HG02571 (cell line): ENCODE data around the gene TM4SF1.
"Not testable (repeated sequence)": the region's sequence is repeated elsewhere in the genome, so short reads cannot be mapped to it uniquely, and the experiment has no call there.

Source experiments
- ATAC-seq: cut with Tn5 transposase; IDR thresholded peaks from one replicate; pipeline ENCODE4 v1.9.1; 2021; ENCODE audit warnings: mild to moderate bottlenecking, moderate library complexity; ENCODE audit not compliant: unreplicated experiment

Gene TM4SF1

DNA sequence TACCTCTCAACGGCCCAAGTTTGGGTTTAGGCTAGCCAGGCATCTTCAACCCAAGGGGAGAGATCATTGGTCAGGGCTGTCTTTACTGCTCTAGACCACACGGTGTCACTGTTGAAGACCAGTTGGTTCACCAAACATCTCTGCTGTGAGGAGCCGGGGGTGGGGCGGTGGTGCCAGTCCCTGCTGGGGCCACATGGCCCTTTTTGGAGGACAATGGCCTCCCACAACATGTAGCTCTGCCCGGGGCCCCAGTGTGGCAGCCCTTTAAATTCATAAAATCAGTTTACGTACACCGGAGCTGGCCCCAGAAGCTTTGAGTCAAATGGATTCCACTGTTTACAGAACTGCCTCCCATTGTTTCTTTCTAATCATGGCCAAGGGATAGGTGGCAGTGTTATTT is 24.9 kb downstream of the TM4SF1 start:
- peak; percentile 90 for ATAC-seq

GRCh38 chr3:149343951-149344350 is 33.5 kb downstream of the TM4SF1 start:
- no peak for ATAC-seq

DNA sequence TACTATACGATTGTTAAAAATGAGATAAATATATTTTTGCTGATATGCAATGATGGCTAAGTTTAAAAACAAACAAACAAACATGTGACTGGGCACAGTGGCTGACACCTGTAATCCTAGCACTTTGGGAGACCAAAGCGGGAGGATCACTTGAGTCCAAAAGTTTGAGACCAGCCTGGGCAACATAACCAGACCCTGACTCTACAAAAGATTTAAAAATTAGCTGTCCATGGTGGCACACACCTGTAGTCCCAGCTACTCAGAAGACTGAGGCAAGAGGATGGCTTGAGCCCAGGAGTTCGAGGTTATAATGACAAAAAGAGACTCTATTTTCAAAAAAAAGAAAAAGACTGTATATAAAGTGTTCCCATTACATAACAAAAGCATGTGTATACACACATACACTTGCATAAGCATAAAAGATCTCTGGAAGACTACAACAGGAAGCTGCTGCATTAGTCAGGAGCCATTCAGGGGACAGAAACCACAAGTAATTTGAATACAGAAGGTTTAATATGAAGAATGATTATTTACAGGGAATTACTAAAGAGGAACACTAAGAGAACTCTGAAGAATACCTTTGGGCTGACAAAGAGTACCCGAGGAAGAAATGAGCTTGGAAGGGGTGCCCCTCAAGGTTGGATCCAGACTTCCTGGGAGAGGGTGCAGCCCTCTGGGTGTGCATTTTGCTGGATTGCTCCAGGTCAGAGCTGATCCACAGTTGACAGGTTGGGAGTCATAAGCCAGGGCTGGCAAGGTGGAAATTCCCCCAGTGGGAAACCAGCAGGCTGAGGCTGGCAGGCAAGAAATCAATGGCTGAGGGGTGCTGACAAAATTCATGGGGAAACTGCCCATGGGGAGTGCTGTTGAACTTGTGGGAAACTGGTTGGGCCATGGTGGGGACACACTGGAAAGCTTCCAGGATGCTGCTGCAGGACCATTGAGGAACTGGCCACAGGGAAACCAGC is 34.8 kb downstream of the TM4SF1 start:
- no peak for ATAC-seq

- no peak for ATAC-seq
Measured at GRCh38 chr3:149340310-149340933, 37.0 kb downstream of the TM4SF1 start.

- ATAC-seq: no peak
Measured at GRCh38 chr3:149339931-149340309, 37.5 kb downstream of the TM4SF1 start.

- ATAC-seq: not testable (repeated sequence)
Measured at GRCh38 chr3:149337486-149337885, 40.0 kb downstream of the TM4SF1 start.

- ATAC-seq: no peak
Measured at GRCh38 chr3:149336925-149337324, 40.5 kb downstream of the TM4SF1 start.

- ATAC-seq: no peak
Measured at GRCh38 chr3:149333176-149333859, 44.1 kb downstream of the TM4SF1 start, which contains the start of gene TM4SF18. Gene TM4SF18, minus strand, starts transcription at chr3:149333636. Its CDS starts 254 bp downstream, at chr3:149333382.

DNA sequence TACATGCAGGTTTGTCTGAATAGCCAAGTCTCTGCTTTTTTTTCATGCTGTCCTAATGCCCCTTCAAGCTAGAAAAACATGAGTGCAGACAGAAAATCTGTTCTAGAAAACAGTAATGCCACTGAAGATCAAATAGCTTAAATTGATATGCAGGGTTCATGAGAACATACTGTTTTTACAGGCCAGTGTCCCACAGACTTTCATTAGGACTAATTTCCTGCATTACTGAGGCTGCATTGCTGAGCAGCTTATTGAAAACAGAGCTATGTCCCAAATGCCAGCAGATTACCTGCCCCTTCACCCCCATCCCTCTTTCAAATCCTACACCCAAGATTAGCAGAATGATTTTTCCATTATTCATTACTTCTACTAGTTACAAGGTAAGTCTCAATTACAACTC is 44.7 kb downstream of the TM4SF1 start:
- no peak for ATAC-seq

- ATAC-seq: no peak
Measured at GRCh38 chr3:149332227-149332765, 45.2 kb downstream of the TM4SF1 start.

GRCh38 chr3:149331396-149331795 is 46.1 kb downstream of the TM4SF1 start:
- no peak for ATAC-seq

GRCh38 chr3:149330609-149331331 is 46.7 kb downstream of the TM4SF1 start:
- no peak for ATAC-seq

DNA sequence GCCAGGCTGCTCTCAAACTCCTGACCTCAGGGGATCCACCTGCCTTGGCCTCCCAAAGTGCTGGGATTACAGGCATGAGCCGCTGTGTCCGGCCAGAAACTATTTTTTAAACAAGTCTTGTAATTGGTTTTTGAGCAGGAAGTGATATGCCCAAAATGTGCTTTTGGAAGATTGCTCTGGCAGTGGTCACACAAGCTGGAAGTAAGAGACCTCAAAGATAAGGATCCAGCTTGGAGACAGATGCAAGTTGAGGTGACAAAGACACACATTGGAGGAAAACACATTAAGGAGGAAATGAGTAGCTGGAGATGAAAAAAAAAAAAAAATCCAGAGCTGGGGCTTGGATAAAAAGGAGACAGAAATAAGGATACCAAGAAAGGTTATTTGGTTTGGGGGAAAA is 50.3 kb downstream of the TM4SF1 start:
- ATAC-seq: no peak

DNA sequence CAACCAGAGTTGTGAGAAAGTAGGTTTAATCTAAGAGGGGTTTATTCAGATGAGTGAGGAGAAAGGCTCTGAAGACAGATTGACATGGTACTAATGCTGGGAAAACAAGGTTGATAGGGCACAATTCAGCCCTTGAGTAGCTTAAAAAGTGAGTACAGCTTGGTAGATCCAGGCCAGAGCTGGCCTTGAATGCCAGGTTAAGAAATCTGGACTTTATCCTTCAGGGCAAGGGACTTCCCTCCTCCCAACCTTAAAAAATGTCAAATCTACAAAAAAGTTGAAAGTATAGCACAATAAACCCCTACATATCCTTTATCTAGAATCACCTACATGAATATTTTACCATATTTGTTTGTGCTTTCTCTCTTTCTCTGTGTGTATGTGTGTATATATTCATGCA is 51.9 kb downstream of the TM4SF1 start:
- ATAC-seq: no peak

GRCh38 chr3:149324332-149324731 is 53.1 kb downstream of the TM4SF1 start:
- no peak for ATAC-seq

DNA sequence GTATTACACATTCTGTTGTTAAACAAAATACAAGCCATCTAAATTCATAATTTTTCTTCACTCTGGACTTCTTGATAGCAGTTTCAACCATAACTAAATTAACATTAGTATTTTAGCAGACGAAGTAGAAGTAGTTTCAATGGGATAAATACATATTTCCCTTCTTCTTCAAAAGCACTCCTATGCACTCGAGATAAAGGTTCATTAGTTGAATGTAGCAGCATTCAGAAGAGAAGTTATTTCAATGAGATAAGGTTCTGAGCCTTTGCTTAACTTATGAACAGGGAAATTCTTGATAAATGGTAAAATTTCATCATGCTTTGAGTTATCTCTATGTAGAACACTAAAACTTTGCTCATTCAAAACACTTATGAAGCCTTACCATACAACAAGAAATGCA is 55.8 kb downstream of the TM4SF1 start:
- ATAC-seq: no peak

DNA sequence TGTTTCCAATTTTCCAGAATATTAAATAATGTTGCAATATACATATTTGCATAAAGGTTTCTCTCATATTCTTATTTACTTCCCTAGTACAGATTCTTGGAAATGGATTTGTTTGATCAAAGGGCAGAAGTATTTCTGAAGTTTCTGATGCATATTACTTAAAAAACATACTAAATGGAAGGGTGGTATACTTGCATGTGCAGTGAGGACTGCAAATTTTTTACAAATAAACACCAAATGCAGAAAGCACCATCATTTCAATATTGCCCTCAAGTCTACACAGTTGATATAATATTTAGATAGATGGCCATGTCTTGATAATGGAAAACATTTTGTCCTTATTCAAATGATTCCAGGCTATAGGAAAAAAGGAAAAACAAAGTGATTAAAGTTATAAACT is 56.3 kb downstream of the TM4SF1 start:
- ATAC-seq: no peak

- ATAC-seq: no peak
Measured at GRCh38 chr3:149319750-149320149, 57.7 kb downstream of the TM4SF1 start.
